HAP-1 (cell line): ENCODE measurements around the gene ATXN1.
"Not testable (repeated sequence)": the region's sequence is repeated elsewhere in the genome, so short reads cannot be mapped to it uniquely, and the experiment has no call there.

Experiments used
- DNase-seq, 2 experiments: peaks; one replicate each; pipeline ENCODE4 v3.0.0-alpha.2; 2016 to 2020; ENCODE audit warnings: low spot score in 2 of 2
- H3K27me3 ChIP-seq: fragments of 250-450 bp; sonication (Bioruptor Pico); 2 replicates; pipeline ENCODE4 v1.5.1; 2020; ENCODE audit warnings: low read depth, mild to moderate bottlenecking, moderate library complexity
- H3K36me3 ChIP-seq: fragments of 250-450 bp; sonication (Bioruptor Pico); replicated peaks from 2 replicates; pipeline ENCODE4 v1.5.1; 2020; ENCODE audit warnings: mild to moderate bottlenecking
- H3K4me1 ChIP-seq: fragments of 250-450 bp; sonication (Bioruptor Pico); 2 replicates; pipeline ENCODE4 v1.5.1; 2020; ENCODE audit warnings: mild to moderate bottlenecking
- H3K4me3 ChIP-seq: fragments of 250-450 bp; sonication (Bioruptor Pico); 2 replicates; pipeline ENCODE4 v1.5.1; 2020; ENCODE audit warnings: mild to moderate bottlenecking, moderate library complexity
- H3K9me3 ChIP-seq: fragments of 250-450 bp; sonication (Bioruptor Pico); 2 replicates; pipeline ENCODE4 v1.5.1; 2020; ENCODE audit warnings: mild to moderate bottlenecking, moderate library complexity
- in situ Hi-C: fragments of 300-500 bp; cut with MboI; formaldehyde crosslinking; loops from 3 replicates; pipeline ENCODE4 v1.14.3; 2020; ENCODE audit warnings: low sequenced_read_pairs, inconsistent platforms, mixed read lengths

The ATXN1 gene

GRCh38 chr6:16270178-16270794, 491.0 kb downstream of the ATXN1 start:
- H3K4me1 ChIP-seq, result peaks cover 6% of the 10 kb centered on the region
- H3K9me3 ChIP-seq, result no peaks in the 10 kb centered on the region
- DNase-seq, result no peak
- no peaks in the 10 kb centered on the region for H3K36me3 ChIP-seq
- in situ Hi-C loops, result no loop called here
- no peaks in the 10 kb centered on the region for H3K27me3 ChIP-seq
- H3K4me3 ChIP-seq, result no peak overlapping the region

GRCh38 chr6:16269442-16270070, 491.7 kb downstream of the ATXN1 start:
- H3K36me3 ChIP-seq, DNase-seq, H3K27me3 ChIP-seq, H3K4me3 ChIP-seq, H3K4me1 ChIP-seq, in situ Hi-C loops, H3K9me3 ChIP-seq: not testable (repeated sequence)

- Histone ChIP-seq H3K4me3 (no peak overlapping the region), H3K4me1 (no peaks in the 10 kb centered on the region; the same call in 1 of the 2 replicates), H3K36me3 (no peaks in the 10 kb centered on the region), H3K27me3 (no peaks in the 10 kb centered on the region), H3K9me3 (no peaks in the 10 kb centered on the region)
- no peak for DNase-seq
- in situ Hi-C loops, result no loop called here
Observed at GRCh38 chr6:16267428-16268263, 493.6 kb downstream of the ATXN1 start.

- Histone ChIP-seq H3K36me3 (no peaks in the 10 kb centered on the region), H3K4me3 (no peak overlapping the region), H3K27me3 (no peaks in the 10 kb centered on the region), H3K4me1 (no peaks in the 10 kb centered on the region), H3K9me3 (no peaks in the 10 kb centered on the region)
- DNase-seq, result no peak
- in situ Hi-C loops, result no loop called here
Observed at GRCh38 chr6:16265351-16266341, 495.6 kb downstream of the ATXN1 start.

GRCh38 chr6:16264785-16265184, 496.5 kb downstream of the ATXN1 start:
- Histone ChIP-seq H3K36me3 (no peaks in the 10 kb centered on the region), H3K4me1 (no peaks in the 10 kb centered on the region), H3K4me3 (no peak overlapping the region), H3K27me3 (no peaks in the 10 kb centered on the region), H3K9me3 (no peaks in the 10 kb centered on the region)
- in situ Hi-C loops, result no loop called here
- no peak for DNase-seq

GRCh38 chr6:16263464-16264099, 497.7 kb downstream of the ATXN1 start:
- H3K9me3 ChIP-seq, in situ Hi-C loops, H3K4me3 ChIP-seq, H3K27me3 ChIP-seq, H3K4me1 ChIP-seq, H3K36me3 ChIP-seq, DNase-seq: not testable (repeated sequence)

GRCh38 chr6:16262773-16263172, 498.5 kb downstream of the ATXN1 start:
- in situ Hi-C loops, H3K36me3 ChIP-seq, H3K9me3 ChIP-seq, H3K27me3 ChIP-seq, DNase-seq, H3K4me3 ChIP-seq, H3K4me1 ChIP-seq: not testable (repeated sequence)

GRCh38 chr6:16260602-16261001, 500.7 kb downstream of the ATXN1 start:
- in situ Hi-C loops, H3K36me3 ChIP-seq, H3K4me1 ChIP-seq, H3K27me3 ChIP-seq, DNase-seq, H3K4me3 ChIP-seq, H3K9me3 ChIP-seq: not testable (repeated sequence)

GRCh38 chr6:16259604-16260003, 501.7 kb downstream of the ATXN1 start:
- H3K9me3 ChIP-seq, H3K4me1 ChIP-seq, in situ Hi-C loops, H3K27me3 ChIP-seq, DNase-seq, H3K36me3 ChIP-seq, H3K4me3 ChIP-seq: not testable (repeated sequence)

GRCh38 chr6:16258709-16259075, 502.6 kb downstream of the ATXN1 start:
- in situ Hi-C loops, result no loop called here
- DNase-seq, result no peak
- H3K27me3 ChIP-seq, result no peaks in the 10 kb centered on the region
- H3K9me3 ChIP-seq, result no peaks in the 10 kb centered on the region
- no peaks in the 10 kb centered on the region for H3K36me3 ChIP-seq
- H3K4me1 ChIP-seq, result no peaks in the 10 kb centered on the region
- H3K4me3 ChIP-seq, result no peak overlapping the region

GRCh38 chr6:16257999-16258708, 503.1 kb downstream of the ATXN1 start:
- in situ Hi-C loops, result no loop called here
- DNase-seq, result no peak

GRCh38 chr6:16256781-16257180, 504.5 kb downstream of the ATXN1 start:
- H3K27me3 ChIP-seq, result no peaks in the 10 kb centered on the region
- no peaks in the 10 kb centered on the region for H3K9me3 ChIP-seq
- no peaks in the 10 kb centered on the region for H3K4me1 ChIP-seq
- H3K4me3 ChIP-seq, result no peak overlapping the region
- no peak for DNase-seq
- in situ Hi-C loops, result no loop called here
- H3K36me3 ChIP-seq, result no peaks in the 10 kb centered on the region

More at GRCh38 chr6:16257999-16258708, 503.1 kb downstream of the ATXN1 start:
- Histone ChIP-seq H3K27me3 (no peaks in the 10 kb centered on the region), H3K36me3 (no peaks in the 10 kb centered on the region), H3K4me3 (no peak overlapping the region), H3K9me3 (no peaks in the 10 kb centered on the region), H3K4me1 (no peaks in the 10 kb centered on the region)
